DMS79 (cell line): ENCODE data around the gene RNF144A.

Source experiments
- DNase-seq: peaks from one replicate; lab custom pipeline; 2025; lab: John Stamatoyannopoulos, UW

The RNF144A gene

GRCh38 chr2:6908291-6908690 lies 8.9 kb upstream of the RNF144A start:
- DNase-seq, result no peak

- DNase-seq, result no peak
Measured at GRCh38 chr2:6909431-6910385, 7.5 kb upstream of the RNF144A start.

GRCh38 chr2:6911721-6912120 lies 5.5 kb upstream of the RNF144A start:
- no peak for DNase-seq

GRCh38 chr2:6913415-6914157 lies 3.6 kb upstream of the RNF144A start:
- DNase-seq, result no peak

- DNase-seq, result no peak
Measured at GRCh38 chr2:6914828-6915227, 2.4 kb upstream of the RNF144A start.

- DNase-seq, result no peak
Measured at GRCh38 chr2:6915399-6915798, 1.8 kb upstream of the RNF144A start.

GRCh38 chr2:6916224-6916623 lies 988 bp upstream of the RNF144A start:
- no peak for DNase-seq

GRCh38 chr2:6916736-6917070 lies 509 bp upstream of the RNF144A start:
- DNase-seq, result no peak

- no peak for DNase-seq
Measured at GRCh38 chr2:6917761-6918421, 679 bp downstream of the RNF144A start.

- no peak for DNase-seq
Measured at GRCh38 chr2:6919901-6920742, 2.9 kb downstream of the RNF144A start.

GRCh38 chr2:6920743-6921064 lies 3.5 kb downstream of the RNF144A start:
- no peak for DNase-seq

- no peak for DNase-seq
Measured at GRCh38 chr2:6921321-6921922, 4.2 kb downstream of the RNF144A start.

GRCh38 chr2:6922201-6922656 lies 5.0 kb downstream of the RNF144A start:
- no peak for DNase-seq

- no peak for DNase-seq
Measured at GRCh38 chr2:6923319-6923718, 6.1 kb downstream of the RNF144A start.

GRCh38 chr2:6924101-6924923 lies 7.1 kb downstream of the RNF144A start:
- no peak for DNase-seq

- DNase-seq, result no peak
Measured at GRCh38 chr2:6924924-6925409, 7.8 kb downstream of the RNF144A start.

GRCh38 chr2:6926071-6926732 lies 9.0 kb downstream of the RNF144A start:
- no peak for DNase-seq

GRCh38 chr2:6927186-6927585 lies 10.0 kb downstream of the RNF144A start:
- DNase-seq, result no peak

- DNase-seq, result no peak
Measured at GRCh38 chr2:6927753-6928152, 10.5 kb downstream of the RNF144A start.

GRCh38 chr2:6928452-6928851 lies 11.2 kb downstream of the RNF144A start:
- DNase-seq, result no peak
